Subcutaneous abdominal adipose tissue (tissue), 5 donors: ENCODE data around the gene FOXO6.

Experiments used
- H3K27ac ChIP-seq: one replicate; pipeline ENCODE4 v1.7.0; 2013; ENCODE audit warnings: low read depth, mild to moderate bottlenecking, inconsistent platforms, low read length, moderate library complexity
- H3K27me3 ChIP-seq, 5 donors: one replicate each; pipeline ENCODE4 v1.7.0; 2013; ENCODE audit warnings: low read length in 5 of 5, inconsistent platforms in 1 of 5; ENCODE audit not compliant: control insufficient read depth in 5 of 5, insufficient read depth in 4 of 5
- H3K36me3 ChIP-seq, 5 donors: one replicate each; pipeline ENCODE4 v1.7.0; 2013; ENCODE audit warnings: low read length in 5 of 5; ENCODE audit not compliant: control insufficient read depth in 5 of 5, insufficient read depth in 5 of 5
- H3K4me1 ChIP-seq, 5 donors: one replicate each; pipeline ENCODE4 v1.7.0; 2013; ENCODE audit warnings: low read length in 5 of 5, mild to moderate bottlenecking in 3 of 5, moderate library complexity in 1 of 5; ENCODE audit not compliant: control insufficient read depth in 5 of 5, insufficient read depth in 5 of 5
- H3K4me3 ChIP-seq, 5 donors: one replicate each; pipeline ENCODE4 v1.7.0; 2013; ENCODE audit warnings: low read length in 5 of 5, low read depth in 1 of 5
- H3K9ac ChIP-seq, 5 donors: one replicate each; pipeline ENCODE4 v1.7.0; 2013; ENCODE audit warnings: low read length in 5 of 5, mild to moderate bottlenecking in 4 of 5, moderate library complexity in 3 of 5
- H3K9me3 ChIP-seq, 5 donors: one replicate each; pipeline ENCODE4 v1.7.0; 2013; ENCODE audit warnings: low read length in 5 of 5; ENCODE audit not compliant: control insufficient read depth in 5 of 5
- donor health status: healthy.
- donor health status: healthy.
- donor health status: healthy.
- donor health status: healthy.
- donor health status: healthy.

FOXO6 gene

GRCh38 chr1:41399145-41399795 lies 38.0 kb downstream of the FOXO6 start:
- no peaks in the 10 kb centered on the region for H3K36me3 ChIP-seq
- H3K27me3 ChIP-seq, result peaks cover 10 to 33% (median 18%) of the 10 kb centered on the region in 5 donors
- peaks cover 0 to 10% (median 7%) of the 10 kb centered on the region in 5 donors for H3K4me1 ChIP-seq
- no peak overlapping the region for H3K9ac ChIP-seq
- peaks cover 0 to 5% (median 0%) of the 10 kb centered on the region in 5 donors for H3K9me3 ChIP-seq
- H3K4me3 ChIP-seq, result no peak overlapping the region
- no peak overlapping the region for H3K27ac ChIP-seq

GRCh38 chr1:41400225-41400624 lies 39.0 kb downstream of the FOXO6 start:
- Histone ChIP-seq H3K9ac (no peak overlapping the region), H3K27ac (no peak overlapping the region), H3K27me3 (peaks cover 2 to 30% (median 16%) of the 10 kb centered on the region in 5 donors), H3K9me3 (peaks cover 0 to 5% (median 0%) of the 10 kb centered on the region in 5 donors), H3K36me3 (no peaks in the 10 kb centered on the region), H3K4me3 (no peak overlapping the region), H3K4me1 (peaks cover 0 to 18% (median 11%) of the 10 kb centered on the region in 5 donors)

- Histone ChIP-seq H3K4me1 (peaks cover 0 to 18% (median 11%) of the 10 kb centered on the region in 5 donors), H3K9me3 (peaks cover 0 to 5% (median 0%) of the 10 kb centered on the region in 5 donors), H3K27me3 (peaks cover 0 to 15% (median 3%) of the 10 kb centered on the region in 5 donors), H3K9ac (no peak overlapping the region), H3K4me3 (no peak overlapping the region), H3K36me3 (no peaks in the 10 kb centered on the region), H3K27ac (no peak overlapping the region)
These were observed 40.7 kb downstream of the FOXO6 start for GRCh38 chr1:41401899-41402298.

- Histone ChIP-seq H3K36me3 (no peaks in the 10 kb centered on the region), H3K4me3 (no peak overlapping the region), H3K9me3 (peaks cover 0 to 5% (median 0%) of the 10 kb centered on the region in 5 donors), H3K9ac (no peak overlapping the region), H3K4me1 (peaks cover 0 to 11% (median 8%) of the 10 kb centered on the region in 5 donors), H3K27me3 (peaks cover 0 to 26% (median 17%) of the 10 kb centered on the region in 5 donors), H3K27ac (no peak overlapping the region)
These were observed 43.1 kb downstream of the FOXO6 start for GRCh38 chr1:41404308-41404761.

GRCh38 chr1:41407664-41408252 lies 46.5 kb downstream of the FOXO6 start:
- peaks cover 0 to 5% (median 2%) of the 10 kb centered on the region in 5 donors for H3K9me3 ChIP-seq
- no peak overlapping the region for H3K4me3 ChIP-seq
- peaks cover 0 to 11% (median 8%) of the 10 kb centered on the region in 5 donors for H3K4me1 ChIP-seq
- H3K27ac ChIP-seq, result no peak overlapping the region
- no peaks in the 10 kb centered on the region for H3K36me3 ChIP-seq
- no peak overlapping the region for H3K9ac ChIP-seq
- H3K27me3 ChIP-seq, result peaks cover 6 to 45% (median 23%) of the 10 kb centered on the region in 5 donors

GRCh38 chr1:41408691-41409090 lies 47.5 kb downstream of the FOXO6 start:
- Histone ChIP-seq H3K27ac (no peak overlapping the region), H3K36me3 (no peaks in the 10 kb centered on the region)

GRCh38 chr1:41409825-41410224 lies 48.6 kb downstream of the FOXO6 start:
- Histone ChIP-seq H3K4me1 (peaks cover 0 to 4% (median 1%) of the 10 kb centered on the region in 5 donors), H3K27ac (no peak overlapping the region), H3K36me3 (no peaks in the 10 kb centered on the region), H3K9me3 (peaks cover 0 to 5% (median 2%) of the 10 kb centered on the region in 5 donors), H3K4me3 (no peak overlapping the region), H3K9ac (no peak overlapping the region), H3K27me3 (peaks cover 6 to 45% (median 19%) of the 10 kb centered on the region in 5 donors)

More at GRCh38 chr1:41408691-41409090, 47.5 kb downstream of the FOXO6 start:
- Histone ChIP-seq H3K4me1 (peaks cover 0 to 11% (median 8%) of the 10 kb centered on the region in 5 donors), H3K4me3 (no peak overlapping the region), H3K9ac (no peak overlapping the region), H3K9me3 (peaks cover 0 to 5% (median 2%) of the 10 kb centered on the region in 5 donors), H3K27me3 (peaks cover 6 to 45% (median 23%) of the 10 kb centered on the region in 5 donors)

- H3K27ac ChIP-seq, result no peak overlapping the region
- H3K4me3 ChIP-seq, result no peak overlapping the region
- peaks cover 0 to 5% (median 2%) of the 10 kb centered on the region in 5 donors for H3K9me3 ChIP-seq
- H3K27me3 ChIP-seq, result peaks cover 6 to 45% (median 16%) of the 10 kb centered on the region in 5 donors
- H3K36me3 ChIP-seq, result no peaks in the 10 kb centered on the region
- no peak overlapping the region for H3K9ac ChIP-seq
- H3K4me1 ChIP-seq, result no peaks in the 10 kb centered on the region
These were observed 49.2 kb downstream of the FOXO6 start for GRCh38 chr1:41410462-41410861.

GRCh38 chr1:41411229-41411628 lies 50.0 kb downstream of the FOXO6 start:
- Histone ChIP-seq H3K9me3 (peaks cover 0 to 5% (median 2%) of the 10 kb centered on the region in 5 donors), H3K4me1 (no peaks in the 10 kb centered on the region), H3K27ac (no peak overlapping the region), H3K4me3 (no peak overlapping the region), H3K9ac (no peak overlapping the region), H3K36me3 (no peaks in the 10 kb centered on the region), H3K27me3 (peaks cover 6 to 45% (median 16%) of the 10 kb centered on the region in 5 donors)

- no peaks in the 10 kb centered on the region for H3K36me3 ChIP-seq
- no peak overlapping the region for H3K9ac ChIP-seq
- no peak overlapping the region for H3K4me3 ChIP-seq
- H3K27me3 ChIP-seq, result peaks cover 6 to 38% (median 19%) of the 10 kb centered on the region in 5 donors
- H3K9me3 ChIP-seq, result peaks cover 0 to 5% (median 2%) of the 10 kb centered on the region in 5 donors
- no peak overlapping the region for H3K27ac ChIP-seq
- peaks cover 0 to 5% (median 0%) of the 10 kb centered on the region in 5 donors for H3K4me1 ChIP-seq
These were observed 51.5 kb downstream of the FOXO6 start for GRCh38 chr1:41412748-41413147.
